ENCODE results near the gene KCNK5. TPM values are rescaled to one million over a fixed set of nuclear protein-coding genes. Genes with fewer than 3 reads are reported as not detected.

Gene KCNK5
- polyA plus RNA-seq, 4 donors = 0.82 to 14.0 (median 10.0) TPM

GRCh38 chr6:39144481-39145173 lies 84.6 kb downstream of the KCNK5 start:
- DNase-seq (ENCODE audit: low read depth in 4 of 4, low spot score in 3 of 4) = no peak

- no peak for DNase-seq (ENCODE audit: low read depth in 4 of 4, low spot score in 3 of 4)
Observed at GRCh38 chr6:39143238-39143930, 85.9 kb downstream of the KCNK5 start.

GRCh38 chr6:39140556-39141167 lies 88.6 kb downstream of the KCNK5 start:
- no peak for DNase-seq (ENCODE audit: low read depth in 4 of 4, low spot score in 3 of 4)

Other genes with a start within 250 kb of the KCNK5 start
- gene GLP1R, start 180.7 kb downstream of the KCNK5 start, polyA plus RNA-seq (ENCODE audit: insufficient read length in 4 of 4) = under 1 TPM; 0.12 to 0.85 (median 0.72) TPM
- gene SAYSD1, start 114.3 kb downstream of the KCNK5 start, polyA plus RNA-seq (ENCODE audit: insufficient read length in 4 of 4) = 10 to 100 TPM; 19.6 to 22.6 (median 20.6) TPM
- gene KCNK17, start 84.9 kb upstream of the KCNK5 start, polyA plus RNA-seq (ENCODE audit: insufficient read length in 4 of 4) = under 1 TPM; 0.08 to 0.29 (median 0.15) TPM
- gene KCNK16, start 93.2 kb upstream of the KCNK5 start, polyA plus RNA-seq (ENCODE audit: insufficient read length in 4 of 4) = not detected